ENCODE results near the gene CERS5.
A peak's percentile ranks its signal among the peaks of the same experiment; 100 is the strongest.

CERS5 gene

DNA sequence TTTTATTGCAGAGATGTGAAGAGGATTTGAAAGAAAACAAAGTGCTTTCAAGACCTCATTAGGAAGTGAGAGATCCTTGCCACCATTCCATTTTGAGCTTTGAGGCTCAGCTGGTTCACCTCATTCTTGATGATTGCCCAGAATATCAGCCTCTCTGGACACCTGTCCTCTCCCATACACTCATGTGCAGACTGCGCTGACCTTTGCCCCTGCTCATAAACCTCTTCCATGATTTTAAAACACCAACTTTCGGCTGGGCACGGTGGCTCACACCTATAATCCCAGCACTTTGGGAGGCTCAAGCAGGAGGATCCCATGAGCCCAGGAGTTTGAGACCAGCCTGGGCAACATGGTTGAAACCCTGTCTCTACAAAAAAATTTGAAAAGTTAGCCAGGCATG is 46.2 kb downstream of the CERS5 start:
- DNase-seq (ENCODE audit: low read depth): no peak
- TF ChIP-seq, protein P1, sequence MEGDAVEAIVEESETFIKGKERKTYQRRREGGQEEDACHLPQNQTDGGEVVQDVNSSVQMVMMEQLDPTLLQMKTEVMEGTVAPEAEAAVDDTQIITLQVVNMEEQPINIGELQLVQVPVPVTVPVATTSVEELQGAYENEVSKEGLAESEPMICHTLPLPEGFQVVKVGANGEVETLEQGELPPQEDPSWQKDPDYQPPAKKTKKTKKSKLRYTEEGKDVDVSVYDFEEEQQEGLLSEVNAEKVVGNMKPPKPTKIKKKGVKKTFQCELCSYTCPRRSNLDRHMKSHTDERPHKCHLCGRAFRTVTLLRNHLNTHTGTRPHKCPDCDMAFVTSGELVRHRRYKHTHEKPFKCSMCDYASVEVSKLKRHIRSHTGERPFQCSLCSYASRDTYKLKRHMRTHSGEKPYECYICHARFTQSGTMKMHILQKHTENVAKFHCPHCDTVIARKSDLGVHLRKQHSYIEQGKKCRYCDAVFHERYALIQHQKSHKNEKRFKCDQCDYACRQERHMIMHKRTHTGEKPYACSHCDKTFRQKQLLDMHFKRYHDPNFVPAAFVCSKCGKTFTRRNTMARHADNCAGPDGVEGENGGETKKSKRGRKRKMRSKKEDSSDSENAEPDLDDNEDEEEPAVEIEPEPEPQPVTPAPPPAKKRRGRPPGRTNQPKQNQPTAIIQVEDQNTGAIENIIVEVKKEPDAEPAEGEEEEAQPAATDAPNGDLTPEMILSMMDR (conservative IDR thresholded peaks at IDR 0.05; ENCODE audit: low read depth, low read length): no peak
- H3K4me3 ChIP-seq (ENCODE audit: low read depth, low read length): no peak overlapping the region

DNA sequence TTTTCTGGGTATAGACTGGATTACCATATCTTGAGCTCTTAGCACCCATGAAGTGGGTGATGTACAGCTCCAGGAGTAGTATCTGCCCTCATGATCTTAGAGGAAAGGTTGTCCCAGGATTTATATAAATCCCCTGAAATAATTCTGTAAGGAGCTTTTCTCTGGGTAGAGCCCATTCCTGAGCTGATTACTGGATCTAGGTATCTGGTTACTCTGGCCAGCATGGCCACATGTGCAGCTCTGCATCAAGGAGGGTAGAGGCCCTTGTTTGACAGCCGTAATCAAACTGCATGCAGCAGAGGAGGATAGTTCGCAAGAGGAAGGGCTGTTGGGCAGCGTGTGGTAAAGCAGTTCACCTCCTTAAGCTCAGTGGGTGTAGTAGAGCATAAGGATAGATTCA is 46.6 kb downstream of the CERS5 start:
- no peak for DNase-seq (ENCODE audit: low read depth)
- TF ChIP-seq, protein P1 (conservative IDR thresholded peaks at IDR 0.05; ENCODE audit: low read depth, low read length): no peak
- no peak overlapping the region for H3K4me3 ChIP-seq (ENCODE audit: low read depth, low read length)

DNA sequence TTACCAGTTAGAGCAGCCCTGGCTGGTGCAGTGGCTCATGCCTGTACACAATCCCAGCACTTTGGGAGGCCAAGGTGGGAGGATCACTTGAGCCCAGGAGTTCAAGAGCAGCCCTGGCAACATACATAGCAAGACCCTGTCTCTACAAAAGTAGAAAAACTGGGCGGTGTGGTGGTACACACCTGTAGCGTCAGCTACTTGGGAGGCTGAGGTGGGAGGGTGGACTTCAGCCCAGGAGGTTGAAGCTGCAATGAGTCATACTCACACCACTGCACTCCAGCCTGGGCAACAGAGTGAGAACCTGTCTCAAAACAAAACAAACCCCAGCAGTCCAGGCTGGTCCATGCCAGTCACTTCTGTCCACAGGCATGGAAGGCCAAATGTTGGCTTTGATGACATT is 47.8 kb downstream of the CERS5 start:
- DNase-seq (ENCODE audit: low read depth): no peak
- H3K4me3 ChIP-seq (ENCODE audit: low read depth, low read length): no peak overlapping the region
- TF ChIP-seq, protein P1 (conservative IDR thresholded peaks at IDR 0.05; ENCODE audit: low read depth, low read length): no peak

DNA sequence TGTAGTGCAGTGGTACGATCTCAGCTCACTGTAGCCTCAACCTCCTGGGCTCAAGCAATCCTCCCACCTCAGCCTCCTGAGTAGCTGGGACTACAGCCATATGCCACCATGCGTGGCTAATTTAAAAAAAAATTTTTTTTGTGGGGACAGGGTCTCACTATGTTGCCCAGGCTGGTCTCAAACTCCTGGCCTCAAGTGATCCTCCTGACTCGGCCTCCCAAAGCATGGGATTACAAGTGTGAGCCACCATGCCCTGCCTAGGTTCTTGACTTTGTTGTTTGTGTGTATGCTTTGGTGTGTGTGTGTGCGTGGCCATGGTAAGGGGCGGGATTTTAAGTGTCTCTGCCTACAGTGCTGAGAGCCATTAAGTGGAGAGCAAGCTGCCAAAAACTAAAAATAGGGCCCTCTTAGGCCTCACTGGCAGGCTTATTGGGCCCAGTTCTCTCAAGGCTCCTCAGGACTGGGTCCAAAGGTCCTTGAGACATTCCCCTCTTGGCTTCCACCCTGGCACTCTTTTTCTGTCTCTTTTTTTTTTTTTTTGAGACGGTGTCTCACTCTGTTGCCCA is 50.0 kb downstream of the CERS5 start:
- no peak for DNase-seq (ENCODE audit: low read depth)
- no peak overlapping the region for H3K4me3 ChIP-seq (ENCODE audit: low read depth, low read length)
- TF ChIP-seq, protein P1 (conservative IDR thresholded peaks at IDR 0.05; ENCODE audit: low read depth, low read length): no peak

DNA sequence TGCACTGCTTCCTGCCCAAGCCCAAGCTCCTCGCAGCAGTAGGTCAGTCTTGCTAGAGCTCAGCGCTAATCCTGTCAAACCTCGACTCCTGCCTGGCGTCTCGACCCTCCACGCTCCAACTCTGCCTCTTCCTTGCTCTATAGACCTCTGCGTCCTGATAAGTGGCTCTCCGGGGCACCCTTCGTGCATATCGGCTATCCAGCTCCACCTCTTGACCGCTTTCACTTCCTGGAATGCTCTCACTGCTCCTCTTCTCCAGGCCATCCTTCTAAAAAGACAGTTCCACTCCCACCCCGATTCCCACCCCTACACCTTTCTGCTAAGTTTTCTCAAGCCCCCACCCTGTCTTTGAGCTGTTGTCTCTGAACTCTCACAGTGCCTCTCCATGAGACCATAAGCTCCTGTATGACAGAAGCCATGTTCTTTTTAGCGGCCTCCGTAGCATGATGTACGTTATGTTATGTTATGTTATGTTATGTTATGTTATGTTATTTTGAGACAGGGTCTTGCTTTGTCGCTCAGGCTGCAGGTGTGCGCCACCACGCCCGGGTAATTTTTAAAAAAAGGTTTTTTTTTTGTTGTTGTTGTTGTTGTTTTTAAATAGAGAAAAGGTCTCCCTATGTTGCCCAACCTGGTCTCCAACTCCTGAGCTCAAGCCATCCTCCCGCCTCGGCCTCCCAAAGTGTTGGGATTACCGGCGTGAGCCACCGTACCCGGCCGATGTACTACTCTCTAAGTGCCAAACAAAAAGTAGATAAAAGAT is 54.5 kb downstream of the CERS5 start:
- H3K4me3 ChIP-seq (ENCODE audit: low read depth, low read length): peak overlapping the region; percentile 81

DNA sequence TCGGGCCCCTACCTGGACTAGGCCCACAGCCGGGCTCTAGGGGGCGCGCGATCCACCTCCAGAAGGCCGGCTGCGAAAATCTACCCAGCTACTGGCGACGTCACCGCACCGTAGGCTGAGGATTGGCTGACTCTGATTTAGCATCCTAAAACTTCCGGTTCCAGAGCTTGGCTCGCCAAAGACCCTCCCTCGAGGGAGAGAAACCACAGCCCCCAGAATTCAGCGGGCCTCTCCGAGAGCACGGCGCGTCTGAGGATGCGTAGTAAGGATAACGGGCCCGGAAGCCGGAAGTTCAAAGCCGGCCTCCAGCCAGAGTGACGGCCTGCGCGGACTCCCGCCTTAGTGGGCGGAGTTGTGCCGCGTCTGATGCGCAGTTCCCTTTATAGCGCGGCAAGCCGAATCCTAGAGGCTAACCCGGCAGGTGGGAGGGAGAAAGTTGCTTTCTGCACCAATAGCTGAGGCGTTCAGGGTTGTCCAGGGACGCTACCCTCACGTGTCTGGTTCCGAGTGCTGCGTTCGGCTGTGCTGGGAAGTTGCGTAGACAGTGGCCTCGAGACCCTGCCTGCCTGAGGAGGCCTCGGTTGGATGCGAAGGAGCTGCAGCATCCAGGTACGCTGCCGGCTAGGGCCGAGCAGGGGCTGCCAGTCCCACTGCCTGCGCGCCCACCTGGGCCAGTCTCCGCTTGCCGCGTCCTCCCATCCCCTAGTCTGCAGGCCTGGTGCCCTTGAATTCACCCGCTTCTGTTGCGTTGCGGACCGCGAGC is 55.3 kb downstream of the CERS5 start, which contains the start of gene COX14:
COX14 (plus strand) TSS at position 544 of the 763 bp plus-strand sequence. CDS start 7,808 bp downstream, outside the sequence.
- peak within 1 kb of the TSS; percentile 81 for H3K4me3 ChIP-seq (ENCODE audit: low read depth, low read length)
- DNase-seq (ENCODE audit: low read depth): peak; percentile 100
- TF ChIP-seq, protein P1 (conservative IDR thresholded peaks at IDR 0.05; ENCODE audit: low read depth, low read length): peak; percentile 91

More for the DNA sequence above, 54.5 kb downstream of the CERS5 start:
- TF ChIP-seq, protein P1 (conservative IDR thresholded peaks at IDR 0.05; ENCODE audit: low read depth, low read length): no peak
- DNase-seq (ENCODE audit: low read depth): no peak
